RWPE2 (cell line): ENCODE data around the gene TIMP4.

ENCODE experiments used
- ATAC-seq: fragments of 200-7000 bp; cut with Tn5 transposase; 3 replicates; pipeline ENCODE4 v1.9.1; 2021; ENCODE audit warnings: low read depth
- DNase-seq: peaks from one replicate; pipeline ENCODE4 v3.0.0-alpha.2; 2020; ENCODE audit warnings: low spot score
- H3K27ac ChIP-seq: fragments of 450-650 bp; 2 replicates; pipeline ENCODE4 v1.5.1; 2017; ENCODE audit warnings: mild to moderate bottlenecking; ENCODE audit not compliant: poor library complexity, severe bottlenecking
- H3K27me3 ChIP-seq: fragments of 250-450 bp; sonication (Bioruptor Pico); 2 replicates; pipeline ENCODE4 v1.5.1; 2021; ENCODE audit warnings: mild to moderate bottlenecking, moderate library complexity; ENCODE audit not compliant: insufficient read depth, poor library complexity, severe bottlenecking
- H3K36me3 ChIP-seq: fragments of 250-450 bp; sonication (Bioruptor Pico); 2 replicates; pipeline ENCODE4 v1.5.1; 2020; ENCODE audit warnings: low read depth, mild to moderate bottlenecking, moderate library complexity
- H3K4me1 ChIP-seq: fragments of 250-450 bp; sonication (Bioruptor Pico); 2 replicates; pipeline ENCODE4 v1.5.1; 2021; ENCODE audit warnings: mild to moderate bottlenecking, moderate library complexity; ENCODE audit not compliant: insufficient read depth, poor library complexity, severe bottlenecking
- H3K4me3 ChIP-seq: fragments of 250-450 bp; sonication (Bioruptor Pico); 2 replicates; pipeline ENCODE4 v1.5.1; 2021; ENCODE audit warnings: mild to moderate bottlenecking, moderate library complexity; ENCODE audit not compliant: severe bottlenecking
- H3K9me3 ChIP-seq: fragments of 250-450 bp; sonication (Bioruptor Pico); 2 replicates; pipeline ENCODE4 v1.5.1; 2021; ENCODE audit warnings: mild to moderate bottlenecking, moderate library complexity; ENCODE audit not compliant: severe bottlenecking
- CTCF ChIP-seq: fragments of 450-650 bp; IDR thresholded peaks from one replicate; pipeline ENCODE4 v1.5.1; 2017; ENCODE audit warnings: mild to moderate bottlenecking, moderate library complexity; ENCODE audit not compliant: poor library complexity, severe bottlenecking

The TIMP4 gene

GRCh38 chr3:12177126-12177525 lies 18.4 kb upstream of the TIMP4 start:
- TF ChIP-seq CTCF, result no peak
- no peak overlapping the region for H3K4me3 ChIP-seq
- peaks cover 4% of the 10 kb centered on the region for H3K9me3 ChIP-seq
- no peak overlapping the region for H3K27ac ChIP-seq
- no peak for DNase-seq
- no peak for ATAC-seq
- no peaks in the 10 kb centered on the region for H3K27me3 ChIP-seq
- peaks cover 16% of the 10 kb centered on the region for H3K4me1 ChIP-seq
- H3K36me3 ChIP-seq, result no peaks in the 10 kb centered on the region

- Histone ChIP-seq H3K27ac (no peak overlapping the region), H3K9me3 (peaks cover 5% of the 10 kb centered on the region), H3K36me3 (no peaks in the 10 kb centered on the region), H3K4me1 (peaks cover 16% of the 10 kb centered on the region), H3K4me3 (no peak overlapping the region), H3K27me3 (no peaks in the 10 kb centered on the region)
- DNase-seq, result no peak
- ATAC-seq, result peak; percentile 80
- peak; percentile 80 for TF ChIP-seq CTCF
These were observed 17.2 kb upstream of the TIMP4 start for GRCh38 chr3:12175844-12176453.

GRCh38 chr3:12175137-12175593 lies 16.5 kb upstream of the TIMP4 start:
- Histone ChIP-seq H3K4me3 (no peak overlapping the region), H3K36me3 (no peaks in the 10 kb centered on the region), H3K9me3 (peaks cover 5% of the 10 kb centered on the region), H3K27ac (no peak overlapping the region), H3K4me1 (peaks cover 11% of the 10 kb centered on the region), H3K27me3 (no peaks in the 10 kb centered on the region)
- TF ChIP-seq CTCF, result no peak
- ATAC-seq (no peak), DNase-seq (no peak)

- Histone ChIP-seq H3K27me3 (no peaks in the 10 kb centered on the region), H3K36me3 (no peaks in the 10 kb centered on the region), H3K27ac (no peak overlapping the region), H3K4me1 (no peaks in the 10 kb centered on the region), H3K9me3 (peaks cover 5% of the 10 kb centered on the region), H3K4me3 (no peak overlapping the region)
- no peak for TF ChIP-seq CTCF
- ATAC-seq, result no peak
- no peak for DNase-seq
These were observed 11.5 kb upstream of the TIMP4 start for GRCh38 chr3:12170207-12170606.

GRCh38 chr3:12165909-12166308 lies 7.2 kb upstream of the TIMP4 start:
- Histone ChIP-seq H3K27me3 (no peaks in the 10 kb centered on the region), H3K4me1 (no peaks in the 10 kb centered on the region), H3K9me3 (no peaks in the 10 kb centered on the region), H3K36me3 (no peaks in the 10 kb centered on the region), H3K27ac (no peak overlapping the region), H3K4me3 (no peak overlapping the region)
- TF ChIP-seq CTCF, result no peak
- no peak for DNase-seq
- no peak for ATAC-seq
